ENCODE data around the gene DRC1. TPM values are rescaled to one million over a fixed set of nuclear protein-coding genes. Genes with fewer than 3 reads are reported as not detected.

The DRC1 gene
- total RNA-seq, 2 donors from 2014 or later, result not detected

DNA sequence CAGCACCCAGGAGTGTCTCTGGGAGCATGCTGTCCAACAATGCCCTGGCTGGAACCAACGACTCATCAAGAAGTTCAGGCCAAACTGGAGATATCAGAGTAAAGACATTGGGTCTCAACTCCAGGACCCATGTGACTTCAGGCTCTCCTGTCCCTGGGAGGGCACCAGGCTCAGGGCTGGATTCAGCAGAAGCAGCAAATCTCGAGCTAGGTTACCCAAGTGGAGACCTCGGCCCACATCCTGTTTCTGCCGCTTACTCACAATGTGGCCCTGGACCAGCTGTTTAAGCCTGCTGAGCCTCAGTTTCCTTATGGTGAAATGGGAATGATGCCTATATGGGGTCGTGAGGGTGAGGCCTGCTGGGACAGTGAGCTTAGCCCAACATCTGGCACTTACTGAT lies 85.5 kb downstream of the DRC1 start:
- H3K36me3 ChIP-seq, result no peaks in the 10 kb centered on the region
- H3K9ac ChIP-seq (ENCODE audit: low read depth in 2 of 2, low read length in 2 of 2), result no peak overlapping the region
- no peaks in the 10 kb centered on the region for H3K4me1 ChIP-seq
- DNase-seq, result no peak
- H3K9me3 ChIP-seq, result no peaks in the 10 kb centered on the region
- no peaks in the 10 kb centered on the region for H3K27me3 ChIP-seq
- TF ChIP-seq CTCF (IDR thresholded peaks at IDR 0.05), result no peak
- H3K4me3 ChIP-seq, result no peak overlapping the region
- intact Hi-C loops (cut with DNase I), result no loop called here
- no peak overlapping the region for H3K27ac ChIP-seq

DNA sequence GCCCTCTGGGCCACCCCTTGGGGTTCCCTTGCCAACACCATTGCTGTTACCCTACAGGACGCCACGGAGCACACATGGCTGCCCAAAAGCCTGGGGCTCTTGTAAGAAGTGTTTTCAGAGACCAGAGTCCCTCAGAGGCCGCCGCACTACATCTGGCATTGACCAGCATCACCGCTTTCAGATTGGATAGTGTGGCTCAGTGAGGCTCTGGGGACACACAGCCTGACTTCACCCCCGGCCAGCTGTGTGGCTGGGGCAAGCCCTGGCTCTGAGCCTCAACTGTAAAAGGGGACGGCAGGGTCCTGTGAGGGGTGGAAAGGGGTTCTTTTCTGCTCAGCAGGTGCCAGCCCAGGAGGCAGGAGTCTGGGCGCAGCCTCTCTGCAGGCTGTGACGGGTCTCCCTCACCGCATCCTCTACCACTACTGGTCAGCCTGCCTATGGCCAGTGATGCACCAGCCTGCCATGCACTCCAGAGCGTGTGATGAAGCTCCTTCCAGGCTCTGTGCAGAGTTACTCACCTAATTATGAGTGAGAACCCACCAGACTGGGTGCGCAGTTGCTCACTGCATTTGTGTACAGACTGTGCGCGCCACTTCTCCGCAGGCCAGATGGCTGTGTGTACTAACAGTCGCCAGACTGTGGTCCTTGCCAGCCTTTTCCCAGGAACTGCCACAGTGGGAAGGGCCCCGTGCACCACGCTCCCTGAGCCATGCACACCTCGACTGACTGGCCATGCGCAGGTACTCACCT lies 86.9 kb downstream of the DRC1 start:
- H3K4me3 ChIP-seq, result no peak overlapping the region
- intact Hi-C loops (cut with DNase I), result no loop called here

GRCh38 chr2:26489213-26489850 lies 87.6 kb downstream of the DRC1 start:
- no peak overlapping the region for H3K4me3 ChIP-seq
- H3K4me1 ChIP-seq, result no peaks in the 10 kb centered on the region
- DNase-seq, result no peak
- TF ChIP-seq CTCF (IDR thresholded peaks at IDR 0.05), result no peak
- H3K36me3 ChIP-seq, result no peaks in the 10 kb centered on the region
- no peaks in the 10 kb centered on the region for H3K27me3 ChIP-seq
- no peak overlapping the region for H3K27ac ChIP-seq
- intact Hi-C loops (cut with DNase I), result no loop called here
- no peak overlapping the region for H3K9ac ChIP-seq (ENCODE audit: low read depth in 2 of 2, low read length in 2 of 2)
- H3K9me3 ChIP-seq, result no peaks in the 10 kb centered on the region

More for the DNA sequence above, 86.9 kb downstream of the DRC1 start:
- no peak overlapping the region for H3K9ac ChIP-seq (ENCODE audit: low read depth in 2 of 2, low read length in 2 of 2)
- DNase-seq, result no peak
- no peak for TF ChIP-seq CTCF (IDR thresholded peaks at IDR 0.05)
- no peak overlapping the region for H3K27ac ChIP-seq
- no peaks in the 10 kb centered on the region for H3K9me3 ChIP-seq
- no peaks in the 10 kb centered on the region for H3K36me3 ChIP-seq
- no peaks in the 10 kb centered on the region for H3K4me1 ChIP-seq
- H3K27me3 ChIP-seq, result no peaks in the 10 kb centered on the region

- Histone ChIP-seq H3K27ac (no peak overlapping the region), H3K4me3 (no peak overlapping the region), H3K9ac (ENCODE audit: low read depth in 2 of 2, low read length in 2 of 2) (no peak overlapping the region), H3K27me3 (no peaks in the 10 kb centered on the region), H3K9me3 (no peaks in the 10 kb centered on the region), H3K4me1 (no peaks in the 10 kb centered on the region), H3K36me3 (no peaks in the 10 kb centered on the region)
- no peak for DNase-seq
- intact Hi-C loops (cut with DNase I), result no loop called here
- TF ChIP-seq CTCF (IDR thresholded peaks at IDR 0.05), result no peak
Measured at GRCh38 chr2:26491563-26492167, 89.9 kb downstream of the DRC1 start.

DNA sequence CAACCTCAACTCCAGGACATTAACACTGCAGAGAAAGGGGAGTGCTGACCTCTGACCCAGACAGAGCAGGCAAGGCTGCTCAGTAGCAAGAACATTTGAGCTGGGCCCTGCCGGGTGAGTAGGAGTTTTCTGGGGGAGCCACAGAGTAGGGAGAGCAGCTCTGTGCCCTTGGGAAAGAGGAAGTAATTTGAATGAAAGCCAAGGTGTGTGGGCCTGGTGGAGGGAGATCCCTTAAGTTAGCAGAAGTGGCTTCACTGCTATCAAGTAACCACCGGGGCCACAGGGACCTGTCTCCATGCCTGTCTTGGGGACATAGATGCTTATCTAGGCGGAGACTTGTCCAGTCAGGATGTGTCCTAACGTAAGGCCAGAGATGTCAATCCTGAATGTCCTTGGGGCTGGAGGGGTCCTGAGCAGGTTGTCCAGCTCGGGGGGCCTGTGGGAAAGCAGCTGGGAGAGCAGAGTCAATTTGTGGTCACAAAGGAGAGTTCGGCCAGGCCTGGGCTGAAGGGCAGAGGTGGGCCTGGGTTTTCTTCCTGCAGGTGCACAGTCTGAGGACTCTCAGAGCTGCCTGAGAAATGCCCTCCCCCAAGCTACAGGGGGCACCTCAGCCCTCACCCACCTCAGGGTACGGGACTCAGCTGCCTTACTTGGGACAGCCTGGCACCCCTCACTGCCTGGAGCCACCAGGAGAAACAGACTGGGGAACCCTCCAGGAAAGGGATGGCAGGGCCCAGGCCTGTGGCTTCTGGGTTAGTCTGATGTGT lies 91.2 kb downstream of the DRC1 start:
- Histone ChIP-seq H3K4me1 (no peaks in the 10 kb centered on the region), H3K9ac (ENCODE audit: low read depth in 2 of 2, low read length in 2 of 2) (no peak overlapping the region), H3K27me3 (no peaks in the 10 kb centered on the region), H3K36me3 (no peaks in the 10 kb centered on the region), H3K4me3 (no peak overlapping the region), H3K9me3 (no peaks in the 10 kb centered on the region), H3K27ac (no peak overlapping the region)
- DNase-seq, result no peak
- intact Hi-C loops (cut with DNase I), result no loop called here
- no peak for TF ChIP-seq CTCF (IDR thresholded peaks at IDR 0.05)

Measured in colonic mucosa (tissue), 4 donors.